Stimulated activated CD4-positive, alpha-beta T cell treated with anti-CD3 and anti-CD28 coated beads, Interleukin-4, amount 100 ng/mL, for 24 hours (primary cell): ENCODE results near the gene AKAP3.

Experiments
- DNase-seq: peaks from one replicate; pipeline ENCODE4 v3.0.0-alpha.2; 2020

The AKAP3 gene

GRCh38 chr12:4648501-4649357 lies at the start of gene AKAP3, which contains the start of gene NDUFA9:
TSS of gene AKAP3 (minus strand) at chr12:4649051. CDS start at chr12:4638196, 10,855 bp downstream.
TSS of gene NDUFA9 (plus strand) at chr12:4649114. CDS start at chr12:4649127, 13 bp downstream.
- DNase-seq, result peak; percentile 83

- no peak for DNase-seq
These were observed 41.9 kb upstream of the AKAP3 start for GRCh38 chr12:4690760-4691159.

- DNase-seq, result no peak
These were observed 36.5 kb upstream of the AKAP3 start for GRCh38 chr12:4685317-4685716.

GRCh38 chr12:4681732-4682131 lies 32.9 kb upstream of the AKAP3 start:
- DNase-seq, result no peak

GRCh38 chr12:4679711-4680110 lies 30.9 kb upstream of the AKAP3 start:
- no peak for DNase-seq

GRCh38 chr12:4665236-4665635 lies 16.4 kb upstream of the AKAP3 start:
- no peak for DNase-seq

GRCh38 chr12:4663971-4664505 lies 15.2 kb upstream of the AKAP3 start:
- no peak for DNase-seq

GRCh38 chr12:4653691-4654090 lies 4.8 kb upstream of the AKAP3 start:
- DNase-seq, result no peak

- no peak for DNase-seq
These were observed 4.4 kb upstream of the AKAP3 start for GRCh38 chr12:4653257-4653656.

- DNase-seq, result no peak
These were observed 459 bp upstream of the AKAP3 start for GRCh38 chr12:4649358-4649661.

GRCh38 chr12:4648104-4648500 lies 749 bp downstream of the AKAP3 start:
- no peak for DNase-seq

- no peak for DNase-seq
These were observed 3.8 kb downstream of the AKAP3 start for GRCh38 chr12:4645023-4645422.

GRCh38 chr12:4643747-4644146 lies 5.1 kb downstream of the AKAP3 start:
- no peak for DNase-seq

- DNase-seq, result no peak
These were observed 18.6 kb downstream of the AKAP3 start for GRCh38 chr12:4630262-4630661.

GRCh38 chr12:4628406-4628805 lies 20.4 kb downstream of the AKAP3 start:
- DNase-seq, result no peak

- no peak for DNase-seq
These were observed 22.3 kb downstream of the AKAP3 start for GRCh38 chr12:4626543-4626942.

- DNase-seq, result no peak
These were observed 27.3 kb downstream of the AKAP3 start for GRCh38 chr12:4621511-4621910.

- no peak for DNase-seq
These were observed 33.2 kb downstream of the AKAP3 start for GRCh38 chr12:4615667-4616066.

- no peak for DNase-seq
These were observed 38.4 kb downstream of the AKAP3 start for GRCh38 chr12:4610481-4610880.

GRCh38 chr12:4609071-4609470 lies 39.8 kb downstream of the AKAP3 start:
- DNase-seq, result no peak

GRCh38 chr12:4607056-4607455 lies 41.8 kb downstream of the AKAP3 start:
- no peak for DNase-seq

- DNase-seq, result peak; percentile 84
These were observed 44.1 kb downstream of the AKAP3 start for GRCh38 chr12:4604684-4605193.

- DNase-seq, result no peak
These were observed 44.9 kb downstream of the AKAP3 start for GRCh38 chr12:4603946-4604345.

GRCh38 chr12:4603421-4603820 lies 45.4 kb downstream of the AKAP3 start:
- no peak for DNase-seq

- DNase-seq, result no peak
These were observed 53.0 kb downstream of the AKAP3 start for GRCh38 chr12:4595881-4596280.
